AG10803 (cell line): ENCODE measurements around the gene PSAP.

Experiments
- DNase-seq: peaks from one replicate; pipeline ENCODE4 v3.0.0; 2010; ENCODE audit warnings: low read depth
- H3K4me3 ChIP-seq: 2 replicates; pipeline ENCODE4 v1.5.1; 2011; ENCODE audit warnings: mild to moderate bottlenecking, low read length, control low read depth
- TF ChIP-seq, protein P1 (sequence below): conservative IDR thresholded peaks from 2 replicates; pipeline ENCODE4 v1.5.1; 2011; ENCODE audit warnings: mild to moderate bottlenecking, low read length, control low read depth, inconsistent platforms

The PSAP gene

GRCh38 chr10:71772832-71773220, 78.2 kb downstream of the PSAP start:
- TF ChIP-seq, protein P1, sequence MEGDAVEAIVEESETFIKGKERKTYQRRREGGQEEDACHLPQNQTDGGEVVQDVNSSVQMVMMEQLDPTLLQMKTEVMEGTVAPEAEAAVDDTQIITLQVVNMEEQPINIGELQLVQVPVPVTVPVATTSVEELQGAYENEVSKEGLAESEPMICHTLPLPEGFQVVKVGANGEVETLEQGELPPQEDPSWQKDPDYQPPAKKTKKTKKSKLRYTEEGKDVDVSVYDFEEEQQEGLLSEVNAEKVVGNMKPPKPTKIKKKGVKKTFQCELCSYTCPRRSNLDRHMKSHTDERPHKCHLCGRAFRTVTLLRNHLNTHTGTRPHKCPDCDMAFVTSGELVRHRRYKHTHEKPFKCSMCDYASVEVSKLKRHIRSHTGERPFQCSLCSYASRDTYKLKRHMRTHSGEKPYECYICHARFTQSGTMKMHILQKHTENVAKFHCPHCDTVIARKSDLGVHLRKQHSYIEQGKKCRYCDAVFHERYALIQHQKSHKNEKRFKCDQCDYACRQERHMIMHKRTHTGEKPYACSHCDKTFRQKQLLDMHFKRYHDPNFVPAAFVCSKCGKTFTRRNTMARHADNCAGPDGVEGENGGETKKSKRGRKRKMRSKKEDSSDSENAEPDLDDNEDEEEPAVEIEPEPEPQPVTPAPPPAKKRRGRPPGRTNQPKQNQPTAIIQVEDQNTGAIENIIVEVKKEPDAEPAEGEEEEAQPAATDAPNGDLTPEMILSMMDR = no peak
- H3K4me3 ChIP-seq = peak overlapping the region; percentile 96

GRCh38 chr10:71771821-71772617, 79.0 kb downstream of the PSAP start:
- H3K4me3 ChIP-seq = peak overlapping the region; percentile 96
- TF ChIP-seq, protein P1 = no peak
- DNase-seq = peak; percentile 78

More at GRCh38 chr10:71772832-71773220, 78.2 kb downstream of the PSAP start:
- DNase-seq = no peak

DNA sequence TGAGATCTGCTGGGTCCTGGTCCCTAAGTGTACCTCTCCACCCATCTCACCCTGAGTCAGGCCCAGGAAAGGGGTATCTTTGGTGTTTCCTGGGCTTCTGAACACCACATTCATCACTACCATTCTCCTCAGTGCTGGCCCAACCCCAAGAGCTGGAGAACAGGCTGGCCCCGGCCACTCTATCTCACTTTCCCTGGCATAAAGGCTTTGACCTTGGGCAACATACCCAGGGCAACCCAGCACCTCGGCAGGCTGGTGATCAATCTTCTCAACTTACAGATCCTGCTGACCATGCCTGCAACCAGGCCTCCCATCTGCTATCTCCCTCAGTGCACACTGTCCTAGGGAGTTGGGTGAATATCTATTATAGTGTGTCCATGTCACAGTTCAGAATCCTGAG, 79.8 kb downstream of the PSAP start:
- TF ChIP-seq, protein P1 = no peak
- no peak for DNase-seq
- peak overlapping the region; percentile 96 for H3K4me3 ChIP-seq

- TF ChIP-seq, protein P1 = no peak
- H3K4me3 ChIP-seq = peak overlapping the region; percentile 96
- peak; percentile 49 for DNase-seq
These were observed 80.3 kb downstream of the PSAP start for GRCh38 chr10:71770789-71771188.

- TF ChIP-seq, protein P1 = no peak
- peak; percentile 76 for DNase-seq
- peak overlapping the region; percentile 15; the same call in 1 of the 2 replicates for H3K4me3 ChIP-seq
These were observed 80.8 kb downstream of the PSAP start for GRCh38 chr10:71770255-71770654.

- H3K4me3 ChIP-seq = no peak overlapping the region
- no peak for DNase-seq
- TF ChIP-seq, protein P1 = no peak
These were observed 81.7 kb downstream of the PSAP start for GRCh38 chr10:71769279-71769823.

- TF ChIP-seq, protein P1 = no peak
- no peak overlapping the region for H3K4me3 ChIP-seq
These were observed 83.5 kb downstream of the PSAP start for GRCh38 chr10:71767420-71768035.

More at GRCh38 chr10:71767420-71768035, 83.5 kb downstream of the PSAP start:
- peak; percentile 49 for DNase-seq
